PFSK-1 (cell line): ENCODE measurements around the gene ITPKB.

Source experiments
- POLR2AphosphoS5 ChIP-seq: IDR thresholded peaks from 2 replicates; pipeline ENCODE4 v1.6.1; 2012; ENCODE audit warnings: low read depth, mild to moderate bottlenecking, control low read depth, low read length, moderate library complexity
- TAF1 ChIP-seq: IDR thresholded peaks from 2 replicates; pipeline ENCODE4 v1.6.1; 2012; ENCODE audit warnings: low read length, control low read depth, borderline replicate concordance; ENCODE audit not compliant: insufficient read depth
- TF ChIP-seq, protein P1 (sequence below), 2 experiments: IDR thresholded peaks; 2 replicates each; pipeline versions ENCODE4 v1.6.1 to v1.8.0; 2011 to 2012; ENCODE audit warnings: low read depth in 2 of 2, low read length in 2 of 2, control low read depth in 1 of 2, inconsistent platforms in 1 of 2, mild to moderate bottlenecking in 1 of 2, moderate library complexity in 1 of 2; ENCODE audit not compliant: insufficient read depth in 1 of 2

DNA sequence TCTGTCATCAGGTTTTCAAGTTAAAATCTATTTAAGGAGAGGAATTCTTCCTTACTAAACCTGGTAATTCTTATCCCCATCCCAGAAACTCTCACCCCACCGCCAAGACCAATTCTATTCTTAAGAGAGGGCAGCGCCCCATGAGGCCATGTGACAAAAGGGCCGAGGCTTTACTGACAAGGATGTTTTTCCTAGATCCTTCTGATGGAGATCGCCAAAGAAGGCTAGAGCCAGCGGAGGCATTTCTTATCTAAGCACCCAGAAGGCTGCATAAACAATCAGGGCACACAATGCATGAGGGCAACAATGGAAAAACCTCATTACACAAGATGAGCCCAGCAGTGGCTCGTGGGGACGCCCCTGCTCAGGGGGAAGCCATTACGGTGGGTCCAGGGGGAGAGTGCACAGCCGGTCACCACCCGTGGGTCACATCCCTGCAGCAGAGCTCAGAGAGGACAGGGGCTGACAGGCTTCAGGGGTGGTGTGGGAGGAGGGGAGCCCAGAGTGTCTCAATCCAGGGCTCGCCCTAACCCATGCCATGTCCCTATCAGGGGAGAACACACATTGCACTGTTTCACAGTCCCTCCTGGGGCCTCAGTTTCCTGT lies 88.7 kb downstream of the ITPKB start:
- TF ChIP-seq, protein P1, sequence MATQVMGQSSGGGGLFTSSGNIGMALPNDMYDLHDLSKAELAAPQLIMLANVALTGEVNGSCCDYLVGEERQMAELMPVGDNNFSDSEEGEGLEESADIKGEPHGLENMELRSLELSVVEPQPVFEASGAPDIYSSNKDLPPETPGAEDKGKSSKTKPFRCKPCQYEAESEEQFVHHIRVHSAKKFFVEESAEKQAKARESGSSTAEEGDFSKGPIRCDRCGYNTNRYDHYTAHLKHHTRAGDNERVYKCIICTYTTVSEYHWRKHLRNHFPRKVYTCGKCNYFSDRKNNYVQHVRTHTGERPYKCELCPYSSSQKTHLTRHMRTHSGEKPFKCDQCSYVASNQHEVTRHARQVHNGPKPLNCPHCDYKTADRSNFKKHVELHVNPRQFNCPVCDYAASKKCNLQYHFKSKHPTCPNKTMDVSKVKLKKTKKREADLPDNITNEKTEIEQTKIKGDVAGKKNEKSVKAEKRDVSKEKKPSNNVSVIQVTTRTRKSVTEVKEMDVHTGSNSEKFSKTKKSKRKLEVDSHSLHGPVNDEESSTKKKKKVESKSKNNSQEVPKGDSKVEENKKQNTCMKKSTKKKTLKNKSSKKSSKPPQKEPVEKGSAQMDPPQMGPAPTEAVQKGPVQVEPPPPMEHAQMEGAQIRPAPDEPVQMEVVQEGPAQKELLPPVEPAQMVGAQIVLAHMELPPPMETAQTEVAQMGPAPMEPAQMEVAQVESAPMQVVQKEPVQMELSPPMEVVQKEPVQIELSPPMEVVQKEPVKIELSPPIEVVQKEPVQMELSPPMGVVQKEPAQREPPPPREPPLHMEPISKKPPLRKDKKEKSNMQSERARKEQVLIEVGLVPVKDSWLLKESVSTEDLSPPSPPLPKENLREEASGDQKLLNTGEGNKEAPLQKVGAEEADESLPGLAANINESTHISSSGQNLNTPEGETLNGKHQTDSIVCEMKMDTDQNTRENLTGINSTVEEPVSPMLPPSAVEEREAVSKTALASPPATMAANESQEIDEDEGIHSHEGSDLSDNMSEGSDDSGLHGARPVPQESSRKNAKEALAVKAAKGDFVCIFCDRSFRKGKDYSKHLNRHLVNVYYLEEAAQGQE (IDR thresholded peaks at IDR 0.05; ENCODE audit: insufficient read depth in 1 of 2, low read depth in 2 of 2, low read length in 2 of 2): no peak
- no peak for TF ChIP-seq POLR2AphosphoS5
- no peak for TF ChIP-seq TAF1
